HUES48 (cell line): ENCODE results near the gene ZNF674.
"Not testable (repeated sequence)": the region's sequence is repeated elsewhere in the genome, so short reads cannot be mapped to it uniquely, and the experiment has no call there.

Source experiments
- H3K27ac ChIP-seq: one replicate; pipeline ENCODE4 v1.7.0; 2013; ENCODE audit warnings: low read depth, low read length, inconsistent platforms
- H3K27me3 ChIP-seq: 2 replicates; pipeline ENCODE4 v1.6.1; 2013; ENCODE audit warnings: mild to moderate bottlenecking, low read length; ENCODE audit not compliant: control insufficient read depth, insufficient read depth
- H3K36me3 ChIP-seq: 2 replicates; pipeline ENCODE4 v1.6.1; 2013; ENCODE audit warnings: low read length; ENCODE audit not compliant: control insufficient read depth, insufficient read depth
- H3K4me1 ChIP-seq: 2 replicates; pipeline ENCODE4 v1.6.1; 2013; ENCODE audit warnings: mild to moderate bottlenecking, low read length; ENCODE audit not compliant: control insufficient read depth, insufficient read depth
- H3K4me3 ChIP-seq: 2 replicates; pipeline ENCODE4 v1.5.1; 2013; ENCODE audit warnings: mild to moderate bottlenecking, low read depth, low read length
- H3K9ac ChIP-seq: 2 replicates; pipeline ENCODE4 v1.6.1; 2013; ENCODE audit warnings: mild to moderate bottlenecking, low read depth, low read length, moderate library complexity
- H3K9me3 ChIP-seq: 2 replicates; pipeline ENCODE4 v1.6.1; 2013; ENCODE audit warnings: low read length; ENCODE audit not compliant: control insufficient read depth, insufficient read depth

ZNF674 gene

DNA sequence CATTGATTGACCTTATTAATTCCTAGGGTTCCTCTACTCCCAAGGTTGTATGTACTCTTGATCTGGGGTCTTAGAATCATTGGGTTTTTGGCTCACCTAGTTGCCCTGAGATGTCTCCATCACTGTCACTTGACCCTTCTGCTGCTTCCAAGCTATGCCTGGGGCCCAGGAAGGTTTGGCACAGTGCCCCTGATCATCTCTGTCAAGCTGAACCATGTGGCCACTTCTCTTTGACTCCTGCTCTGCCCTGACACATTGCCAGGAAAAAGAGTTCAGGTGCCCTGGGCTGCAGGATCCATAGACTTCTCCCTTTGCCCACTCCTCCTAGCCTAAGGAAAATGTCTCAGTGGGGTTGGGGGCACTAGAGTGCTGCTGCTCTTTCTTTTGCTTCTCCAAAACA is 24.4 kb upstream of the ZNF674 start:
- peaks cover 13% of the 10 kb centered on the region; the same call in 1 of the 2 replicates for H3K4me1 ChIP-seq
- no peak overlapping the region for H3K4me3 ChIP-seq
- H3K27me3 ChIP-seq: peaks cover 9% of the 10 kb centered on the region
- H3K27ac ChIP-seq: no peak overlapping the region
- no peaks in the 10 kb centered on the region for H3K36me3 ChIP-seq
- no peaks in the 10 kb centered on the region for H3K9me3 ChIP-seq
- no peak overlapping the region for H3K9ac ChIP-seq

DNA sequence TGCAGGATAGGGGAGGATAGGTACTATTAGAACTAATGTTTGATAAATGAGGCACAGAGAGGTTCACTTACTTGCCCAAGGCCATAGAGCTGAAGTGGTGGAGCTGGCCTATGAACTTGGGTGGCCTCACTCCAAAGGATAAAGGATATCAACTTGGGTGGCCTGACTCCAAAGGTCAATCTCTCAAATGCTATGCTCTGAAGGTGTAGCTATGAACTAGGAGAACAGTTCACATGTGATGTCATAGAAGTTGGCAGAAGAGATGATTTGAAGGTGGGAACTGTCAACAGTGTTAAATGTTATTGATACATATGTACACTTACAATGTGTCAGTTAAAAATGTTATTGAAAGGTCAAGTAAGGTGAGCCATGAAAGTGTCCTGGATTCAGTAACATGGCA is 22.2 kb upstream of the ZNF674 start:
- peaks cover 3% of the 10 kb centered on the region; the same call in 1 of the 2 replicates for H3K27me3 ChIP-seq
- peaks cover 7% of the 10 kb centered on the region; the same call in 1 of the 2 replicates for H3K4me1 ChIP-seq
- H3K27ac ChIP-seq: no peak overlapping the region
- H3K9ac ChIP-seq: no peak overlapping the region
- H3K36me3 ChIP-seq: no peaks in the 10 kb centered on the region
- H3K9me3 ChIP-seq: no peaks in the 10 kb centered on the region
- H3K4me3 ChIP-seq: no peak overlapping the region

DNA sequence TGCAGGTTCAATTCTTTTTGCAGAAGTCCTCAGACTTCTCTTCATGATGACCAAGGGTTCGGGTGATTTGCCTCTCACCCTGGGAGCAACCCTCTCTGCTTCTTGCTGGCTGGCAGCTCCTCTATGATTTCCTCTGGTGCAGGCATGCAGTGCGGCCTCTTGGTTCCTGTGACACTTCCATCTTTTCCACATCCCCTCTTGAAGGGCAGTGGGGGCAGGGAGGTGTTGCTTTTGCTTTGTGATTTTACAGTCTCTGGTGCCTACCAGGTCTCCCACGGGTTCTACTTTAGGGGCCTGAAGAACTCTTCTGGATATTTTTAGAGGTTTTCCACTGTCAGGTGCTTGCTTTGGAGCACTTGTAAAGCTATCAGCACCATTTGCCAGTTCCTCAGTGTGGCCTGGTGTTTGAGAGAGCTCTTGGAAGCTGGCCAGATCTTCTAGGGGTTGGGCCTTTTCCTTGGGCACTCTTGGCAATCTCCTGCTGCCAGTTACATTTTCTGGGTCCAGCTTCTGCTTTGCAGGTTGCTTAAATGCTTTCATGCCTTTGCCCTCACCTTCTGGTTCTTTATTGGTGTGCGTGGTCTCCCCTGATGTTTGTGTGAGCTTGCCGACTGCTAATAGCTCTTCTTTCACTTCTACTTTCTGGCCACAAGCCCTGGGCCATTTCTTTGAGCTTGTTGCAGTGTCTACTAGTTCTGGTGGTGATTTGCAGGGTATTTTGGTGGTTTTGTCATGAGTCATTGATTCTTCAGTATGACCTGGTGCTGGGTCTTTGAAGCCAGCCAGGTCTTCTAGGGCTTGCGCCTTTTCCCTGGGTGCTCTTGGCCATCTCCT is 16.8 kb upstream of the ZNF674 start:
- H3K9me3 ChIP-seq: no peaks in the 10 kb centered on the region
- no peaks in the 10 kb centered on the region for H3K36me3 ChIP-seq
- no peak overlapping the region for H3K4me3 ChIP-seq
- H3K4me1 ChIP-seq: no peaks in the 10 kb centered on the region
- H3K27me3 ChIP-seq: no peaks in the 10 kb centered on the region
- H3K9ac ChIP-seq: no peak overlapping the region
- H3K27ac ChIP-seq: no peak overlapping the region

DNA sequence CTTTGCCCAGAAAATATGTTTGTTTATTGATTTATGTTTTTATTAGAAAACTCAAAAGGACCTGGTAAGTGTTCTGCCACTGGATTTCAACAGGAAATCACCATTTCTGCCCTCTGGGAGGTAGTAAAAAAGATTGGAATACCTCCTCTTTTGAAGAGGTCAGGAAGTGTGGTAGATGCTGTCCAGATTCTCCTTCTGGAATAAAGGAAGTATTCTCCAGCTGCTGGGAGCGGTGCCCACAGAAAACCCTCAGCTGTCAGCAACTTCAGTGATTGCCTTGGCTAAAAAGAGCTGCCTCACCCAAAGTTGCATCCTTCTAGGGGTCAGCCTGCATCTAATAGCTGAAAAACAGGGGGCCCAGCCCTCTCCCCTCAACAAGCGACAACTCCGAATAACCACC is 13.8 kb upstream of the ZNF674 start:
- no peak overlapping the region for H3K4me3 ChIP-seq
- no peaks in the 10 kb centered on the region for H3K27me3 ChIP-seq
- no peak overlapping the region for H3K27ac ChIP-seq
- no peaks in the 10 kb centered on the region for H3K9me3 ChIP-seq
- no peak overlapping the region for H3K9ac ChIP-seq
- H3K4me1 ChIP-seq: no peaks in the 10 kb centered on the region
- no peaks in the 10 kb centered on the region for H3K36me3 ChIP-seq

DNA sequence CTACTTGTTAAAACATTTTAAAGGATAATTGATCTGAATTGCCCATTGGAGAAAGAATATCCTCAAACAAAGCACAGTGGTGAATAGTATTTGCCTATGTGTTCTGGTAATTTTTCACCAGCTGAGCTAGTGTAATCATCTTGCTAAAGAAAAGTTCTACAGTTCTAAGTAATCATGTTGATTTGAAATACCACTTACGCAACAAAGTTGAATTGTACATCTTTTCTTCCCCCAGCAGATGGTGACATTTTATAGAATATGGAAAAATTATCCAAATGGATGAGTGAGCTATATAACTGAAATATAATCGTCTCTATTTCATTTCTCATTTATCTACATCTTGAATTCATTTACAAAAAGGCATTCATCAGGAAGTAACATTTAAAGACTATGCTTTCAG is 9.7 kb upstream of the ZNF674 start:
- Histone ChIP-seq H3K27me3 (no peaks in the 10 kb centered on the region), H3K4me3 (no peak overlapping the region), H3K9ac (no peak overlapping the region), H3K9me3 (0 out of 2 replicates have a peak, but pooled peaks cover 3% of the 10 kb centered on the region), H3K4me1 (peaks cover 21% of the 10 kb centered on the region), H3K36me3 (no peaks in the 10 kb centered on the region), H3K27ac (no peak overlapping the region)

DNA sequence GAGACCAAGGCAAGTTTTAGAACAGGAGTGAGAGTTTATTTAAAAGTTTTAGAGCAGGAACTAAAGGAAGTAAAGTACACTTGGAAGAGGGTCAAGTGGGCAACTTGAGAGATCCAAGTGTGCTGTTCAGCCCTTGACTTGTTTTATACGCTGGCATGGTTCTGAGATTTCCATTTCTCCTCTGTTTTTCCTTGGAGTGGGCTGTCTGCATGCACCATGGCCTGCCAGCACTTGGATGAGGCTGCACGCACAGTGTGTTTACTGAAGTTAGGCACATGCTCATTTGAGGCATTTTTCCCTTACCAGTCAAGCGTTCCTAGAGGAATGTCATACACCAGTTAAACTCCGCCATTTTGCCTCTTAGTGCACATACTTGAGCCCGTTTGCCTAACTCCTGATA is 8.7 kb upstream of the ZNF674 start:
- H3K36me3 ChIP-seq: peaks cover under 1% of the 10 kb centered on the region
- 0 out of 2 replicates have a peak, but pooled peaks cover 3% of the 10 kb centered on the region for H3K9me3 ChIP-seq
- H3K4me1 ChIP-seq: peaks cover 21% of the 10 kb centered on the region
- no peak overlapping the region for H3K4me3 ChIP-seq
- H3K9ac ChIP-seq: no peak overlapping the region
- no peak overlapping the region for H3K27ac ChIP-seq
- no peaks in the 10 kb centered on the region for H3K27me3 ChIP-seq

DNA sequence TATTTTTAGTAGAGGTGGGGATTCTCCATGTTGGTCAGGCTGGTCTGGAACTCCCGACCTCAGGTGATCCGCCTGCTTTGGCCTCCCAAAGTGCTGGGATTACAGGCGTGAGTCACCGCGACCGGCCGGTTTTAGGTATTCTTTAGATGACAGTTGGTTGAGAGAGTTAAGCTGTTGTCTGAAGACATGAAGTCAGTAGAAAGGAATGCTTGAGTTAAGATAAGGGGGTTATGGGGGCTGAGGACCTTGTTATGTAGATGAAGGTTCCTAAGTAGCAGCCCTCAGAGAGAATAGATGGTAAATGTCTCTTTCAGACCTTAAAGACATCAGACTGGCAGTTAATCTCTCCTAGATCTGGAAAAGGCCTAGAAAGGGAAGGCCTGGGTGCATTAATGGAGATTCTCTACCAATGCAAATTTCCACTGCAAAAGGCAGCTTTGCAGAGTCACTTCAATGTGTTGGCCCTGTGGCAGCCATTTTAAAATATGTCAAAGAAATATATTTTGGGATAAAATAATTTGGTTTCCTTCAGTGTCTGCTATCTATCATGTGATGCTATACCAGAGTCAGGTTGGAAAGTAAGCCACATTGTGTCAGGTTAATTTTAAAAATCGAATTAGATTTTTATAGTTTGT is 6.4 kb upstream of the ZNF674 start:
- Histone ChIP-seq H3K4me3 (no peak overlapping the region), H3K4me1 (peaks cover 26% of the 10 kb centered on the region), H3K9ac (peak overlapping the region; percentile 73), H3K36me3 (peaks cover 20% of the 10 kb centered on the region), H3K9me3 (0 out of 2 replicates have a peak, but pooled peaks cover 3% of the 10 kb centered on the region), H3K27me3 (no peaks in the 10 kb centered on the region), H3K27ac (peak overlapping the region; percentile 98)

DNA sequence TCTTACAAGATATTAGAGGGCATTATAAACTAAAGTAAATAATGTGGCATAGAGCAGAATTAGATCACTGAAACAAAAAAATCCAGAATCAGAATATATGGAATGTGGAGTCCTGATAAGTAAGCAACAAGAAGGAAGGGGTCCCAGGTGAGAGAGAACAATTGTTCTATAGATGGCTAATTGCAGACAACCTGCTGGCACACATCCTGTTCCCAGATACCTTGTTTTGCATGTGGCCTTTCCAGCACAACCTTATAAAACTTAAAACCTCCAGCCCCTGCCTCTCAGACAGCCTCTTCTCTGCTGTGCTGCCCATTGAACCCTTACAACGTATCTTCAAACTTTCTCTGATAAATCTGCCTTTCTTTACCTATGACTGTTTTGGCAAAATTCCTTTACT is 4.7 kb upstream of the ZNF674 start:
- Histone ChIP-seq H3K9me3 (0 out of 2 replicates have a peak, but pooled peaks cover 3% of the 10 kb centered on the region), H3K27ac (peak overlapping the region; percentile 63), H3K9ac (no peak overlapping the region), H3K4me1 (peaks cover 29% of the 10 kb centered on the region), H3K4me3 (no peak overlapping the region), H3K27me3 (no peaks in the 10 kb centered on the region), H3K36me3 (peaks cover 23% of the 10 kb centered on the region)

DNA sequence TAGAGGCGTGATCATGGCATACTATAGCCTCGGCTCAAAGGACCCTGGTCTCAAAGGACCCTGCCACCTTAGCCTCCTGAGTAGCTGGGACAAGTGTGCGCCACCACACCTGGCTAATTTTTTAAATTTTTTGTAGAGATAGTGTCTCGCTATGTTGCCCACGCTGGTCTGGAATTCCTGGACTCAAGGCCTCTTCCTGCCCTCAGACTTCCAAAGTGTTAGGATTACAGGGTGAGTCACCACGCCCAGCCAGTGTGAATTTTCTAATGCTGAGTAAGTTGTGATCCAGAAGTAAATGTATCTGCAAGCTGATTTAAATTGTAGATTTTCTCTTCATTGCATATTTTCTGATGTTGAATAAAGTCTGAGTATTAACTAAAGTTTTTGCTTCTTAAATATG is 2.6 kb upstream of the ZNF674 start:
- no peaks in the 10 kb centered on the region for H3K27me3 ChIP-seq
- H3K27ac ChIP-seq: peak overlapping the region; percentile 40
- peaks cover 26% of the 10 kb centered on the region for H3K4me1 ChIP-seq
- H3K9me3 ChIP-seq: 0 out of 2 replicates have a peak, but pooled peaks cover 3% of the 10 kb centered on the region
- H3K36me3 ChIP-seq: peaks cover 23% of the 10 kb centered on the region
- H3K9ac ChIP-seq: no peak overlapping the region
- H3K4me3 ChIP-seq: no peak overlapping the region

DNA sequence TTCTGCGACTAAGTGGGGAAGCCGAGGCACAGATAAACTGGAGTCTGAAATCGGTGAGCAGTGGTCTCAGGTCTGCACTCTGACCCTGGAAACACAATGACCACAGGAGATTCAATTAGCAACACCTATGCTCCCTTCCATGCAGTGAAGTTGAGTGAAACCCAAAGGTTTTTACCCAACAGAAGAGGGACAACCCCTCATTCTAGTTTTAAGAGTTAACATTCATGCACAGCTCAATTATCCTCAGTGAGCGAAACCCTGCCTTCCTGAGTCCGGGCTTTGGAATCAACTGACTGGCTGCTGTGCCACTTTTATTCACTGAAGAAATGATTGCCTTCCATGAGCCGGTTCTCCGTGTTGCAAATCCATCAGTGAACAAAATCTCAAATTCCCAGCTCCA is 694 bp downstream of the ZNF674 start:
- H3K9ac ChIP-seq: 0 out of 2 replicates have a peak overlapping the region, but pooled peaks have one; percentile 16
- peak overlapping the region; percentile 85 for H3K27ac ChIP-seq
- H3K4me3 ChIP-seq: peak overlapping the region; percentile 76

DNA sequence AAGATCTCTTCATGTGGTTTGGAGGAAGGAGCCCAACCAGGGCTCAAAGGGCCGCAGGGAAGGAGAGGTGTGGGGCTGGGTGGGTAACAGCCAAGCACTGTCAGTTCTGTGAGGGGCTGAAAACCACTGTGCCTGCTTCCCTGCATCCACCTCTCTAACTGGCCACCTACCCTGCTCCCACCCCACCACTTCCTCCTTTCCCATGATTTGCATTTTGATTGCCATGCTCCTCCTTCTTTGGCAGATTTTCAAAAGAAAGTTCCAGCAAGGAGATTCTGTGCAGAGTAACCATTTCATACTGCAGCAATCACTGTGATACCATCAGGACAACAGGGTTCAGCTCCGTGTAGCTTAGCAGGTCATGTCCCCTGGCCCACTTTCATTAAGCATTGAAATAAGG is 1.8 kb downstream of the ZNF674 start:
- Histone ChIP-seq H3K4me3 (no peak overlapping the region), H3K4me1 (peaks cover 7% of the 10 kb centered on the region), H3K9ac (no peak overlapping the region), H3K36me3 (peaks cover 17% of the 10 kb centered on the region), H3K27me3 (no peaks in the 10 kb centered on the region), H3K27ac (no peak overlapping the region), H3K9me3 (no peaks in the 10 kb centered on the region)

More for the DNA sequence above, 694 bp downstream of the ZNF674 start:
- H3K9me3 ChIP-seq, H3K4me1 ChIP-seq, H3K27me3 ChIP-seq: not testable (repeated sequence)
- H3K36me3 ChIP-seq: peaks cover 23% of the 10 kb centered on the region
